IMR-90 (cell line): ENCODE data around the gene TCL1A. TPM values are rescaled to one million over a fixed set of nuclear protein-coding genes. Genes with fewer than 3 reads are reported as not detected.

ENCODE experiments used
- ATAC-seq: fragments of 200-7000 bp; cut with Tn5 transposase; 2 replicates; pipeline ENCODE4 v1.9.1; 2020; ENCODE audit warnings: low read depth, mild to moderate bottlenecking, moderate library complexity
- BruUV-seq: library from RNA; stranded (reverse); fragments of 400-500 nt; replicated peaks from 2 replicates; lab custom pipeline; 2021; lab: Mats Ljungman, UMichigan
- CTCF ChIA-PET: fragments of 300-600 bp; formaldehyde crosslinking; extraction: SDS; loops from one replicate; lab custom pipeline; 2021; ENCODE audit warnings: antibody characterized with exemption; lab: Yijun Ruan, JAX
- POLR2A ChIA-PET: fragments of 300-600 bp; sonication (Branson Sonifier 250); formaldehyde crosslinking; loops from one replicate; lab custom pipeline; 2022; ENCODE audit warnings: antibody characterized with exemption; ENCODE audit not compliant: unreplicated experiment; lab: Charles Lee
- DNase-seq: peaks from one replicate; pipeline ENCODE4 v3.0.0; 2013
- H2AFZ ChIP-seq: replicated peaks from 2 replicates; pipeline ENCODE3; 2013; ENCODE audit warnings: low read length, mild to moderate bottlenecking; ENCODE audit not compliant: poor library complexity
- H2AK5ac ChIP-seq: 2 replicates; pipeline ENCODE4 v1.6.1; 2013; ENCODE audit warnings: low read depth, low read length, inconsistent platforms
- H2AK9ac ChIP-seq: replicated peaks from 2 replicates; pipeline ENCODE3; 2013; ENCODE audit warnings: mild to moderate bottlenecking, low read depth, low read length, moderate library complexity; ENCODE audit not compliant: poor library complexity
- H2BK120ac ChIP-seq: 2 replicates; pipeline ENCODE4 v1.6.1; 2013; ENCODE audit warnings: low read depth, low read length, inconsistent platforms
- H2BK15ac ChIP-seq: 3 replicates; pipeline ENCODE4 v1.6.1; 2013; ENCODE audit warnings: low read depth, low read length, inconsistent platforms
- H2BK20ac ChIP-seq: 2 replicates; pipeline ENCODE4 v1.6.1; 2013; ENCODE audit warnings: low read depth, mild to moderate bottlenecking, inconsistent platforms, low read length, moderate library complexity
- H2BK5ac ChIP-seq: 2 replicates; pipeline ENCODE4 v1.6.1; 2013; ENCODE audit warnings: mild to moderate bottlenecking, low read depth, low read length, inconsistent platforms; ENCODE audit not compliant: poor library complexity, severe bottlenecking
- H3K14ac ChIP-seq: replicated peaks from 2 replicates; pipeline ENCODE4 v1.6.1; 2013; ENCODE audit warnings: low read depth, low read length, inconsistent platforms
- H3K18ac ChIP-seq: 2 replicates; pipeline ENCODE4 v1.6.1; 2013; ENCODE audit warnings: low read depth, low read length, control low read depth
- H3K23ac ChIP-seq: 2 replicates; pipeline ENCODE4 v1.6.1; 2013; ENCODE audit warnings: low read depth, low read length, inconsistent platforms
- H3K27ac ChIP-seq: 2 replicates; pipeline ENCODE4 v1.5.1; 2013; ENCODE audit warnings: mild to moderate bottlenecking, control low read depth, low read length; ENCODE audit not compliant: insufficient read depth
- H3K27me3 ChIP-seq: 2 replicates; pipeline ENCODE4 v1.6.1; 2013; ENCODE audit warnings: low read length; ENCODE audit not compliant: control insufficient read depth, insufficient read depth
- H3K36me3 ChIP-seq: 2 replicates; pipeline ENCODE4 v1.6.1; 2013; ENCODE audit warnings: low read length, mixed read lengths; ENCODE audit not compliant: control insufficient read depth, insufficient read depth
- H3K4ac ChIP-seq: 2 replicates; pipeline ENCODE4 v1.6.1; 2013; ENCODE audit warnings: low read depth, low read length, inconsistent platforms
- H3K4me1 ChIP-seq: 2 replicates; pipeline ENCODE4 v1.6.1; 2013; ENCODE audit warnings: low read length, mixed read lengths; ENCODE audit not compliant: control insufficient read depth, insufficient read depth
- H3K4me2 ChIP-seq: 2 replicates; pipeline ENCODE4 v1.6.1; 2013; ENCODE audit warnings: low read depth, mild to moderate bottlenecking, control low read depth, low read length, moderate library complexity
- H3K4me3 ChIP-seq: 2 replicates; pipeline ENCODE4 v1.5.1; 2013; ENCODE audit warnings: low read depth, mild to moderate bottlenecking, control low read depth, low read length, moderate library complexity; ENCODE audit not compliant: insufficient read depth
- H3K56ac ChIP-seq: 2 replicates; pipeline ENCODE4 v1.6.1; 2013; ENCODE audit warnings: low read length, inconsistent platforms; ENCODE audit not compliant: insufficient read depth; ENCODE audit errors: extremely low read depth
- H3K79me1 ChIP-seq, 2 experiments: 2 replicates each; pipeline ENCODE4 v1.6.1; 2013; ENCODE audit warnings: low read length in 2 of 2, inconsistent platforms in 1 of 2, low read depth in 1 of 2
- H3K9ac ChIP-seq: 2 replicates; pipeline ENCODE4 v1.6.1; 2013; ENCODE audit warnings: low read depth, low read length, control low read depth
- H3K9me1 ChIP-seq: 2 replicates; pipeline ENCODE4 v1.6.1; 2013; ENCODE audit warnings: low read length, inconsistent platforms; ENCODE audit not compliant: insufficient read depth
- H3K9me3 ChIP-seq: 2 replicates; pipeline ENCODE4 v1.6.1; 2013; ENCODE audit warnings: low read length; ENCODE audit not compliant: control insufficient read depth, insufficient read depth
- H4K20me1 ChIP-seq: 2 replicates; pipeline ENCODE4 v1.6.1; 2013; ENCODE audit warnings: low read length, inconsistent platforms; ENCODE audit not compliant: insufficient read depth
- H4K5ac ChIP-seq: 2 replicates; pipeline ENCODE4 v1.6.1; 2013; ENCODE audit warnings: mild to moderate bottlenecking, low read depth, low read length, control low read depth
- H4K8ac ChIP-seq, 2 experiments: 2 replicates each; pipeline ENCODE4 v1.6.1; 2013; ENCODE audit warnings: low read depth in 2 of 2, low read length in 2 of 2, control low read depth in 1 of 2, inconsistent platforms in 1 of 2
- H4K91ac ChIP-seq: 2 replicates; pipeline ENCODE4 v1.6.1; 2013; ENCODE audit warnings: low read depth, low read length, inconsistent platforms; ENCODE audit not compliant: insufficient read depth
- MXI1 ChIP-seq: IDR thresholded peaks from 2 replicates; pipeline ENCODE4 v1.6.1; 2012; ENCODE audit warnings: low read depth, mild to moderate bottlenecking, low read length, moderate library complexity, borderline replicate concordance
- WGBS, 2 experiments: methylation state at CpG; one replicate each; pipeline versions ENCODE4 v1.1.5 to v1.1.7; 2013; ENCODE audit warnings: missing lambda C conversion rate in 2 of 2; ENCODE audit not compliant: insufficient read length in 1 of 2; ENCODE audit errors: extremely low coverage in 2 of 2; 5-methylcytosine and 5-hydroxymethylcytosine counted together
- dilution Hi-C: fragments of 300-500 bp; cut with HindIII; formaldehyde crosslinking; loops from one replicate; pipeline ENCODE4 v1.14.3; 2018; ENCODE audit warnings: low sequenced_read_pairs; ENCODE audit not compliant: unreplicated experiment
- in situ Hi-C: fragments of 300-500 bp; cut with MboI; formaldehyde crosslinking; loops from 3 replicates; pipeline ENCODE4 v1.14.3; 2019; ENCODE audit warnings: low sequenced_read_pairs, inconsistent platforms, mixed read lengths
- intact Hi-C: fragments of 100-400 bp; cut with micrococcal nuclease; formaldehyde crosslinking; loops from 2 replicates; pipeline ENCODE4 v1.10.0; 2022
- polyA plus RNA-seq, 3 experiments: library from polyadenylated mRNA; depleted of rRNA; stranded (reverse); fragments of >200 nt; gene quantifications; 2 replicates each; pipeline ENCODE4 v1.2.3, GENCODE V29; 2012; ENCODE audit warnings: low replicate concordance in 1 of 3
- total RNA-seq: library from RNA; depleted of rRNA; stranded (reverse); fragments of >200 nt; gene quantifications from 2 replicates; pipeline ENCODE4 v1.2.3, GENCODE V29; 2012

Gene TCL1A
- total and polyA plus RNA-seq, 2 of the 4 experiments (the other 2 are of a cell fraction): not detected

DNA sequence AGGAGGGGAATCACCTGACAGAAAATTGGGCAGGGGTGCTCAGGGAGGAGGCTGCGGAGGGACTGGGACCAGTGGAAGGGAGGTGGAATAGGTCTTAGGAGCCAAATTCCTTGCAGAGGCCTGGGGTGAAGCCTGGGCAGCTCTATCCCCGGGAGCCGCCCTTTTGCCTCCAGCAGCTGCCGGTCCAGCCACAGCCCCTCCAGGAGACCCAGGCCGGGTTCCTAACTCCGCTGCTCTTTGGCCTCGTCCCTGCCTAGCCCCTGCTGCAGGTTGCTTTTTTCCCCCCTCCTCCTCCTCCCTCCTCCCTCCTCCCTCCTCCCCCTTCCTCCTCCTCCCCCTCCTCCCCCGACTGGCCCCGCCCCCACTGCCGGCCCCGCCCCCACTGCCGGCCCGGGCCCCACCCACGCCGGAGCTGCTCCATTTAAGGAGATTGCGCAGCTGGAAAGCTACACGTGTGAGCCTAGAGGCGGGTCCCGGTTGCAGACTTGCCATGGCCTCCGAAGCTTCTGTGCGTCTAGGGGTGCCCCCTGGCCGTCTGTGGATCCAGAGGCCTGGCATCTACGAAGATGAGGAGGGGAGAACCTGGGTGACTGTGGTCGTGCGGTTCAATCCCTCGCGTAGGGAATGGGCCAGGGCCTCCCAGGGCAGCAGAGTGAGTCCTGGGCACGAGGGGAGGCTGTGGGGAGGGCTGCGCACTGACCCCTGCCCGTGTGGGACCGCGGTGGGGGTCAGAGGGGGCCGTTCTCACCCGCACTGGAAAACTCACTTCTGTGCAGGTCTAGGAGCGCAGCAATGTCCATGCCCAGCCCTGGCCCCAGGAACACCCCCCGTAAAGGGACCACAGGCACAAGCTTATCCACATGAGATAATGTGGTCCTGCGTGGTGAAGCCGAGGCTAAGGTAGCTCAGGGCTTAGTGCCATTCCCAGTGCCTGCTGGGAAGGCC lies 27.7 kb downstream of the TCL1A start, which contains the start of gene TCL1B:
TCL1B (plus strand) TSS at position 449 of the 945 bp plus-strand sequence; CDS start at position 491, 42 bp downstream.
- Histone ChIP-seq H2AK9ac (no peak within 1 kb of the TSS), H4K91ac (no peak within 1 kb of the TSS), H3K18ac (no peak within 1 kb of the TSS), H3K4ac (no peak within 1 kb of the TSS), H3K14ac (no peak within 1 kb of the TSS), H3K56ac (no peak within 1 kb of the TSS), H2BK120ac (no peak within 1 kb of the TSS), H3K27me3 (no peaks in the 10 kb centered on the region), H2BK20ac (no peak within 1 kb of the TSS), H4K5ac (no peak within 1 kb of the TSS), H3K9ac (no peak within 1 kb of the TSS), H3K79me1 (no peaks in the 10 kb centered on the region), H3K4me2 (no peak within 1 kb of the TSS), H3K4me3 (no peak within 1 kb of the TSS), H2BK15ac (no peak within 1 kb of the TSS), H4K8ac (no peak within 1 kb of the TSS), H2BK5ac (no peak within 1 kb of the TSS), H2AK5ac (no peak within 1 kb of the TSS), H2AFZ (no peak within 1 kb of the TSS), H3K9me1 (no peaks in the 10 kb centered on the region), H3K4me1 (no peaks in the 10 kb centered on the region), H3K9me3 (peaks cover 4% of the 10 kb centered on the region; the same call in 1 of the 2 replicates), H4K20me1 (no peaks in the 10 kb centered on the region), H3K36me3 (no peaks in the 10 kb centered on the region), H3K23ac (no peak within 1 kb of the TSS), H3K27ac (no peak within 1 kb of the TSS)
- ChIA-PET POLR2A (no interaction called here), CTCF (no interaction called here)
- in situ Hi-C loops: no loop called here
- ATAC-seq: no peak
- dilution Hi-C loops: no loop called here
- DNase-seq: no peak
- intact Hi-C loops: no loop called here
- BruUV-seq: no TSS peak
- 43% methylated on average over 4 of the region's 38 CpGs; no CpG with 5 or more reads in 1 of the 2 experiments for WGBS, 2 experiments
- no peak for TF ChIP-seq MXI1
